GM12878 (cell line): ENCODE data around the gene TFR2. TPM values are rescaled to one million over a fixed set of nuclear protein-coding genes. Genes with fewer than 3 reads are reported as not detected.

Experiments
- ATAC-seq: fragments of 200-7000 bp; cut with Tn5 transposase; 3 replicates; pipeline ENCODE4 v1.9.1; 2020; ENCODE audit warnings: mild to moderate bottlenecking, moderate library complexity
- BruUV-seq: library from RNA; stranded (reverse); fragments of 400-500 nt; replicated peaks from 2 replicates; lab custom pipeline; 2021; lab: Mats Ljungman, UMichigan
- CTCF ChIA-PET: fragments of 300-600 bp; sonication (Branson Sonifier 250); formaldehyde crosslinking; extraction: SDS; loops from one replicate; lab custom pipeline; 2021; ENCODE audit warnings: inconsistent platforms; lab: Yijun Ruan, JAX
- POLR2A ChIA-PET: fragments of 350-600 bp; formaldehyde crosslinking; extraction: SDS; loops from one replicate; lab custom pipeline; 2021; ENCODE audit warnings: inconsistent platforms; lab: Charles Lee
- RAD21 ChIA-PET: fragments of 300-600 bp; sonication (Branson Sonifier 250); formaldehyde crosslinking; loops from one replicate; lab custom pipeline; 2023; ENCODE audit warnings: antibody characterized with exemption; ENCODE audit not compliant: unreplicated experiment; lab: Charles Lee
- SMC1A ChIA-PET: fragments of 300-600 bp; sonication (Branson Sonifier 250); formaldehyde crosslinking; loops from one replicate; lab custom pipeline; 2023; ENCODE audit not compliant: unreplicated experiment, uncharacterized antibody; lab: Charles Lee
- DNase-seq: peaks from one replicate; pipeline ENCODE4 v3.0.0-alpha.2; 2011; ENCODE audit warnings: low read depth, low spot score
- FAIRE-seq: peaks from 3 replicates; lab custom pipeline; 2011; peaks lifted over from hg19 to GRCh38; lab: Jason Lieb, UNC
- H2AFZ ChIP-seq: 2 replicates; pipeline ENCODE4 v1.6.0; 2011; ENCODE audit warnings: low read depth, low read length, control low read depth; ENCODE audit not compliant: control insufficient read depth
- H3K27ac ChIP-seq: 2 replicates; pipeline ENCODE4 v1.5.1; 2011; ENCODE audit warnings: control low read depth; ENCODE audit not compliant: control insufficient read depth, insufficient read depth
- H3K27me3 ChIP-seq, 2 experiments: replicated peaks in 1 of 2; 2 replicates each; pipeline versions ENCODE4 v1.6.0 to v1.6.1; 2011; ENCODE audit warnings: low read length in 1 of 2; ENCODE audit not compliant: control insufficient read depth in 2 of 2, insufficient read depth in 2 of 2
- H3K36me3 ChIP-seq, 2 experiments: 2 replicates each; pipeline ENCODE4 v1.5.1; 2011; ENCODE audit warnings: low read length in 1 of 2; ENCODE audit not compliant: control insufficient read depth in 2 of 2, insufficient read depth in 2 of 2
- H3K4me1 ChIP-seq: 2 replicates; pipeline ENCODE4 v1.6.1; 2011; ENCODE audit warnings: mild to moderate bottlenecking, low read length, moderate library complexity, mixed read lengths; ENCODE audit not compliant: control insufficient read depth, insufficient read depth
- H3K4me2 ChIP-seq: 2 replicates; pipeline ENCODE4 v1.6.0; 2011; ENCODE audit warnings: control low read depth; ENCODE audit not compliant: control insufficient read depth, insufficient read depth
- H3K4me3 ChIP-seq: fragments of 200-600 bp; sonication (generic); 2 replicates; pipeline ENCODE4 v1.5.1; 2016
- H3K79me2 ChIP-seq: 2 replicates; pipeline ENCODE4 v1.6.0; 2011; ENCODE audit warnings: low read length; ENCODE audit not compliant: control insufficient read depth, insufficient read depth
- H3K9ac ChIP-seq: 2 replicates; pipeline ENCODE4 v1.8.0; 2011; ENCODE audit warnings: low read length, control low read depth, mixed read lengths; ENCODE audit not compliant: control insufficient read depth, insufficient read depth
- H3K9me3 ChIP-seq: replicated peaks from 3 replicates; pipeline ENCODE4 v1.5.1; 2011; ENCODE audit warnings: mild to moderate bottlenecking, low read length; ENCODE audit not compliant: control insufficient read depth, insufficient read depth
- H4K20me1 ChIP-seq: 2 replicates; pipeline ENCODE4 v1.6.0; 2011; ENCODE audit not compliant: control insufficient read depth, insufficient read depth
- POLR2A ChIP-seq: IDR thresholded peaks from 2 replicates; pipeline ENCODE4 v1.6.1; 2011; ENCODE audit warnings: low read depth, mild to moderate bottlenecking, low read length
- RB1 ChIP-seq: fragments of 450-650 bp; formaldehyde crosslinking; IDR thresholded peaks from 2 replicates; pipeline ENCODE4 v1.6.1; 2017; ENCODE audit warnings: mild to moderate bottlenecking, borderline replicate concordance
- TCF12 ChIP-seq: IDR thresholded peaks from 2 replicates; pipeline ENCODE4 v1.6.1; 2011; ENCODE audit warnings: low read depth, mild to moderate bottlenecking, low read length
- ZBTB11 ChIP-seq: fragments of 450-650 bp; formaldehyde crosslinking; IDR thresholded peaks from 2 replicates; pipeline ENCODE4 v1.5.0; 2022; ENCODE audit warnings: mild to moderate bottlenecking, missing genetic modification characterization
- WGBS: methylation state at CpG from one replicate; pipeline ENCODE4 v1.1.6; 2016; ENCODE audit warnings: low lambda C conversion rate; ENCODE audit not compliant: insufficient replicate concordance, insufficient coverage; ENCODE audit errors: missing lambda C conversion rate; 5-methylcytosine and 5-hydroxymethylcytosine counted together
- in situ Hi-C: fragments of 300-500 bp; cut with MboI; formaldehyde crosslinking; loops from 9 replicates; pipeline ENCODE4 v1.14.3; 2018; ENCODE audit warnings: mixed read lengths
- intact Hi-C: fragments of 100-400 bp; cut with micrococcal nuclease; formaldehyde crosslinking; loops from one replicate; pipeline ENCODE4 v1.14.2; 2022; ENCODE audit not compliant: unreplicated experiment
- polyA plus RNA-seq, 11 experiments: library from polyadenylated mRNA; depleted of rRNA in 4 of 11; unstranded in 6 of 11; stranded (reverse) in 5 of 11; fragments of >200 nt; fragmentation: Nextera tagmentation in 4 of 11; fragmentation: Illumina TruSeq in 1 of 11; extraction: Ambion mirVana in 4 of 11; extraction: Trizol in 1 of 11; gene quantifications; 1 replicate in 1 of 11; 2 replicates in 10 of 11; pipeline versions ENCODE4 v1.2.1 to v1.2.3, GENCODE V29; 2011 to 2016; ENCODE audit warnings: inconsistent platforms in 2 of 11, missing spikeins in 2 of 11, low read depth in 1 of 11
- total RNA-seq, 4 experiments: library from RNA; depleted of rRNA in 3 of 4; stranded (reverse); fragments of >200 nt in 3 of 4; fragmentation: Illumina TruSeq in 1 of 4; extraction: Trizol in 1 of 4; gene quantifications; 2 replicates each; pipeline versions ENCODE4 v1.2.1 to v1.2.3, GENCODE V29; 2013 to 2021
- TF ChIP-seq, protein P1 (sequence below): IDR thresholded peaks from 2 replicates; pipeline ENCODE4 v1.6.1; 2011; ENCODE audit warnings: borderline replicate concordance, low read depth, mild to moderate bottlenecking, moderate library complexity, low read length; ENCODE audit not compliant: insufficient read depth, poor library complexity, severe bottlenecking

The TFR2 gene
- total and polyA plus RNA-seq, 10 of the 15 experiments (the other 5 are each of a cell fraction or from before 2014, with no cell fraction given): 0.30 to 7.2 (median 1.8) TPM

GRCh38 chr7:100682228-100682741, 40.9 kb upstream of the TFR2 start:
- H3K4me3 ChIP-seq: no peak overlapping the region
- 78% methylated on average over 25 of the region's 25 CpGs for WGBS
- H3K9ac ChIP-seq: no peak overlapping the region
- DNase-seq (no peak), ATAC-seq (no peak), FAIRE-seq (no peak)
- H3K79me2 ChIP-seq: no peaks in the 10 kb centered on the region
- H2AFZ ChIP-seq: no peak overlapping the region
- in situ Hi-C loops (loop anchor here (25.0 kb wide), 1 partner anchor 220 kb away; the partner anchor contains the start of gene SPACDR), intact Hi-C loops (no loop called here)
- H3K36me3 ChIP-seq: peaks cover 0 to 56% of the 10 kb centered on the region in 2 experiments; a peak in 3 of 4 replicates
- TF ChIP-seq TCF12 (no peak), POLR2A (no peak), RB1 (no peak), ZBTB11 (CRISPR knock-in tag) (no peak)
- TF ChIP-seq, protein P1, sequence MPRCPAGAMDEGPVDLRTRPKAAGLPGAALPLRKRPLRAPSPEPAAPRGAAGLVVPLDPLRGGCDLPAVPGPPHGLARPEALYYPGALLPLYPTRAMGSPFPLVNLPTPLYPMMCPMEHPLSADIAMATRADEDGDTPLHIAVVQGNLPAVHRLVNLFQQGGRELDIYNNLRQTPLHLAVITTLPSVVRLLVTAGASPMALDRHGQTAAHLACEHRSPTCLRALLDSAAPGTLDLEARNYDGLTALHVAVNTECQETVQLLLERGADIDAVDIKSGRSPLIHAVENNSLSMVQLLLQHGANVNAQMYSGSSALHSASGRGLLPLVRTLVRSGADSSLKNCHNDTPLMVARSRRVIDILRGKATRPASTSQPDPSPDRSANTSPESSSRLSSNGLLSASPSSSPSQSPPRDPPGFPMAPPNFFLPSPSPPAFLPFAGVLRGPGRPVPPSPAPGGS: peak; percentile 37
- no TSS peak for BruUV-seq
- ChIA-PET RAD21 (no interaction called here), POLR2A (no interaction called here), SMC1A (no interaction called here), CTCF (interaction anchor here (0.6 to 1.9 kb wide), 3 partner anchors 9 to 200 kb away, joined by 3 to 5 read pairs (median 3); partner anchors contain the start of gene POP7)
- H3K4me2 ChIP-seq: no peak overlapping the region
- H4K20me1 ChIP-seq: no peaks in the 10 kb centered on the region
- H3K27ac ChIP-seq: no peak overlapping the region
- H3K27me3 ChIP-seq: no peaks in the 10 kb centered on the region
- no peaks in the 10 kb centered on the region for H3K9me3 ChIP-seq
- H3K4me1 ChIP-seq: no peaks in the 10 kb centered on the region
